K562 (cell line): ENCODE results near the gene MLXIPL. TPM values are rescaled to one million over a fixed set of nuclear protein-coding genes. Genes with fewer than 3 reads are reported as not detected.

Source experiments
- KDM5B ChIP-seq: fragments of 200-600 bp; sonication (generic); IDR thresholded peaks from 2 replicates; pipeline ENCODE4 v1.6.1; 2012; ENCODE audit warnings: low read depth, mild to moderate bottlenecking, moderate library complexity, low read length, control low read depth, inconsistent platforms; ENCODE audit not compliant: insufficient replicate concordance
- NFXL1 ChIP-seq: fragments of 450-650 bp; formaldehyde crosslinking; IDR thresholded peaks from 2 replicates; pipeline ENCODE4 v1.4.0; 2021; ENCODE audit warnings: mild to moderate bottlenecking
- PCBP1 ChIP-seq: fragments of 200-400 bp; formaldehyde crosslinking; IDR thresholded peaks from 2 replicates; pipeline ENCODE4 v1.6.1; 2018; ENCODE audit warnings: mild to moderate bottlenecking, low read depth, low read length; ENCODE audit not compliant: poor library complexity, severe bottlenecking
- PHB2 ChIP-seq: fragments of 450-650 bp; IDR thresholded peaks from 2 replicates; pipeline ENCODE4 v1.6.1; 2017; ENCODE audit warnings: low read depth
- POLR3G ChIP-seq: IDR thresholded peaks from 2 replicates; pipeline ENCODE4 v1.6.1; 2011; ENCODE audit not compliant: insufficient read length, insufficient replicate concordance; ENCODE audit errors: extremely low read depth
- RBM22 ChIP-seq: fragments of 200-400 bp; formaldehyde crosslinking; IDR thresholded peaks from 2 replicates; pipeline ENCODE4 v1.6.1; 2018; ENCODE audit warnings: low read length, low read depth; ENCODE audit not compliant: poor library complexity, severe bottlenecking
- ZNF165 ChIP-seq: fragments of 250-450 bp; sonication (Bioruptor Pico); IDR thresholded peaks from 2 replicates; pipeline ENCODE4 v1.4.0; 2020; ENCODE audit warnings: borderline replicate concordance
- polyA plus RNA-seq, 8 experiments: library from polyadenylated mRNA; depleted of rRNA in 4 of 8; stranded (reverse) in 5 of 8; unstranded in 3 of 8; fragments of >200 nt; fragmentation: Nextera tagmentation in 2 of 8; fragmentation: Illumina TruSeq in 1 of 8; extraction: Ambion mirVana in 2 of 8; extraction: Trizol in 1 of 8; gene quantifications; 2 replicates each; pipeline versions ENCODE4 v1.2.1 to v1.2.3, GENCODE V29; 2011 to 2014; ENCODE audit warnings: inconsistent platforms in 1 of 8, missing spikeins in 1 of 8
- total RNA-seq, 7 experiments: library from RNA; depleted of rRNA in 6 of 7; stranded (reverse); fragments of >200 nt in 6 of 7; fragmentation: Illumina TruSeq in 2 of 7; extraction: Trizol in 2 of 7; gene quantifications; 2 replicates each; pipeline versions ENCODE4 v1.2.1 to v1.2.3, GENCODE V29; 2011 to 2021; ENCODE audit warnings: low replicate concordance in 1 of 7
- TF ChIP-seq, protein P1 (sequence below): sonication (generic); formaldehyde crosslinking; IDR thresholded peaks from 2 replicates; pipeline ENCODE4 v1.8.1; 2023; ENCODE audit warnings: mild to moderate bottlenecking, missing genetic modification reagents, moderate library complexity
- TF ChIP-seq, protein P2 (sequence below): fragments of 250-450 bp; sonication (Bioruptor Pico); IDR thresholded peaks from 2 replicates; pipeline ENCODE4 v1.5.0; 2020; ENCODE audit warnings: mild to moderate bottlenecking, borderline replicate concordance
- TF ChIP-seq, protein P3 (sequence below): IDR thresholded peaks from 2 replicates; pipeline ENCODE4 v1.6.1; 2011; ENCODE audit not compliant: insufficient read length; ENCODE audit errors: extremely low read depth
- TF ChIP-seq, protein P4 (sequence below): fragments of 200-800 bp; sonication (Bioruptor generic); IDR thresholded peaks from 2 replicates; pipeline ENCODE4 v1.6.1; 2017; ENCODE audit warnings: missing genetic modification characterization, missing compliant biosample characterization
- TF ChIP-seq, protein P5 (sequence below), 2 experiments: fragments of 450-650 bp in 1 of 2; sonication (generic) in 1 of 2; formaldehyde crosslinking in 1 of 2; IDR thresholded peaks in 1 of 2; conservative IDR thresholded peaks in 1 of 2; 2 replicates each; pipeline versions ENCODE4 v1.6.1 to v1.8.1; 2016 to 2023; ENCODE audit warnings: mild to moderate bottlenecking in 2 of 2, moderate library complexity in 2 of 2, inconsistent platforms in 1 of 2, missing genetic modification reagents in 1 of 2
- TF ChIP-seq, protein P6 (sequence below): fragments of 250-450 bp; sonication (Bioruptor Pico); IDR thresholded peaks from 2 replicates; pipeline ENCODE4 v1.4.0; 2020; ENCODE audit warnings: mild to moderate bottlenecking
- TF ChIP-seq, protein P7 (sequence below): sonication (generic); formaldehyde crosslinking; IDR thresholded peaks from 2 replicates; pipeline ENCODE4 v1.8.0; 2022; ENCODE audit warnings: missing genetic modification reagents, mild to moderate bottlenecking, moderate library complexity, borderline replicate concordance

The MLXIPL gene
- total and polyA plus RNA-seq, 9 of the 15 experiments (the other 6 are each of a cell fraction or from before 2014, with no cell fraction given) = 0.11 to 18.4 (median 1.4) TPM

DNA sequence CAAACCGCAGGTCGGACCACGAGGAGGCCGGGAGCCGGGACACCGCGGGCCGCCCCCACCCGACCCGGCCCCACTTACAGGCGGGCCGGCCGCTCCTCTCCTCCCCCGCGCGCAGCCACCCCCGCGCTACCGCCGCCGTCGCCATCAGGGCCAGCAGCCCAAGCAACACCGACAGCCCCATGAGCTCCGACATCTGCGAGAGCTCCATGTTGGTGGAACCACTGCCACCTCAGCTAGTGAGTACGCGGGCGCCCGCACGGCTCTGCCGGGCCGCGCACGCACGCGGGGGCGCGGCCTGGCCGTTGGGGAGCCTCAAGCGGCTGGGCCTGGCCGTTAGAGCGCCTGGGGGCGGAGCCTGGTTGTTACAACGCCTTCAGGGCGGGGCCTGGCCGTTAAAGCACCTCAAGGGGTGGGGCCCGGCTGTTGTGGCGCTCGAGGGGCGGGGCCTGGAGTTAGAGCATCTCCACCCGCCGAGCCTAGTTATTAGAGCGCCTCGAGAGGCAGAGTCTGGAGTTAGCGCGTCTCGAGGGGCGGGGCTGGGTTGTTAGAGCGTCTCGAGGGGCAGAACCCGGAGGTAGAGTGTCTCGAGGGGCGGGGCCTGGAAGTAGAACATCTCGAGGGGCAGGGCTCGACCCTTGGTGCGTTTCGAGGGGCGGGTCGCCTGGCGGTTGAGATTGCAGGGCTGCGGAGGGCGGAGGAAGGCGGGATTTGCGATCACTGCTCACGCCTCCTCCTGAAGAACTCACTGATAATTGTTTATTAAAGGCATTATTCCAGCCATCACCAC lies 45.8 kb downstream of the MLXIPL start, which contains the start of gene TBL2 (continued):
- TF ChIP-seq, protein P1, sequence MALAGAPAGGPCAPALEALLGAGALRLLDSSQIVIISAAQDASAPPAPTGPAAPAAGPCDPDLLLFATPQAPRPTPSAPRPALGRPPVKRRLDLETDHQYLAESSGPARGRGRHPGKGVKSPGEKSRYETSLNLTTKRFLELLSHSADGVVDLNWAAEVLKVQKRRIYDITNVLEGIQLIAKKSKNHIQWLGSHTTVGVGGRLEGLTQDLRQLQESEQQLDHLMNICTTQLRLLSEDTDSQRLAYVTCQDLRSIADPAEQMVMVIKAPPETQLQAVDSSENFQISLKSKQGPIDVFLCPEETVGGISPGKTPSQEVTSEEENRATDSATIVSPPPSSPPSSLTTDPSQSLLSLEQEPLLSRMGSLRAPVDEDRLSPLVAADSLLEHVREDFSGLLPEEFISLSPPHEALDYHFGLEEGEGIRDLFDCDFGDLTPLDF (CRISPR knock-in tag) = peak; percentile 73; the same call in 1 of the 2 replicates
- TF ChIP-seq, protein P2, sequence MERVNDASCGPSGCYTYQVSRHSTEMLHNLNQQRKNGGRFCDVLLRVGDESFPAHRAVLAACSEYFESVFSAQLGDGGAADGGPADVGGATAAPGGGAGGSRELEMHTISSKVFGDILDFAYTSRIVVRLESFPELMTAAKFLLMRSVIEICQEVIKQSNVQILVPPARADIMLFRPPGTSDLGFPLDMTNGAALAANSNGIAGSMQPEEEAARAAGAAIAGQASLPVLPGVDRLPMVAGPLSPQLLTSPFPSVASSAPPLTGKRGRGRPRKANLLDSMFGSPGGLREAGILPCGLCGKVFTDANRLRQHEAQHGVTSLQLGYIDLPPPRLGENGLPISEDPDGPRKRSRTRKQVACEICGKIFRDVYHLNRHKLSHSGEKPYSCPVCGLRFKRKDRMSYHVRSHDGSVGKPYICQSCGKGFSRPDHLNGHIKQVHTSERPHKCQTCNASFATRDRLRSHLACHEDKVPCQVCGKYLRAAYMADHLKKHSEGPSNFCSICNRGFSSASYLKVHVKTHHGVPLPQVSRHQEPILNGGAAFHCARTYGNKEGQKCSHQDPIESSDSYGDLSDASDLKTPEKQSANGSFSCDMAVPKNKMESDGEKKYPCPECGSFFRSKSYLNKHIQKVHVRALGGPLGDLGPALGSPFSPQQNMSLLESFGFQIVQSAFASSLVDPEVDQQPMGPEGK (CRISPR knock-in tag) = no peak
- TF ChIP-seq PHB2 (no peak), RBM22 (peak; percentile 79), KDM5B (peak; percentile 97), POLR3G (no peak), ZNF165 (CRISPR knock-in tag) (0 out of 2 replicates have a peak, but pooled peaks have one; percentile 44), PCBP1 (peak; percentile 94), NFXL1 (CRISPR knock-in tag) (no peak)
- TF ChIP-seq, protein P3, sequence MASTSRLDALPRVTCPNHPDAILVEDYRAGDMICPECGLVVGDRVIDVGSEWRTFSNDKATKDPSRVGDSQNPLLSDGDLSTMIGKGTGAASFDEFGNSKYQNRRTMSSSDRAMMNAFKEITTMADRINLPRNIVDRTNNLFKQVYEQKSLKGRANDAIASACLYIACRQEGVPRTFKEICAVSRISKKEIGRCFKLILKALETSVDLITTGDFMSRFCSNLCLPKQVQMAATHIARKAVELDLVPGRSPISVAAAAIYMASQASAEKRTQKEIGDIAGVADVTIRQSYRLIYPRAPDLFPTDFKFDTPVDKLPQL = peak; percentile 29
- TF ChIP-seq, protein P4, sequence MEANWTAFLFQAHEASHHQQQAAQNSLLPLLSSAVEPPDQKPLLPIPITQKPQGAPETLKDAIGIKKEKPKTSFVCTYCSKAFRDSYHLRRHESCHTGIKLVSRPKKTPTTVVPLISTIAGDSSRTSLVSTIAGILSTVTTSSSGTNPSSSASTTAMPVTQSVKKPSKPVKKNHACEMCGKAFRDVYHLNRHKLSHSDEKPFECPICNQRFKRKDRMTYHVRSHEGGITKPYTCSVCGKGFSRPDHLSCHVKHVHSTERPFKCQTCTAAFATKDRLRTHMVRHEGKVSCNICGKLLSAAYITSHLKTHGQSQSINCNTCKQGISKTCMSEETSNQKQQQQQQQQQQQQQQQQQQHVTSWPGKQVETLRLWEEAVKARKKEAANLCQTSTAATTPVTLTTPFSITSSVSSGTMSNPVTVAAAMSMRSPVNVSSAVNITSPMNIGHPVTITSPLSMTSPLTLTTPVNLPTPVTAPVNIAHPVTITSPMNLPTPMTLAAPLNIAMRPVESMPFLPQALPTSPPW (CRISPR knock-in tag) = peak; percentile 80
- TF ChIP-seq, protein P5, sequence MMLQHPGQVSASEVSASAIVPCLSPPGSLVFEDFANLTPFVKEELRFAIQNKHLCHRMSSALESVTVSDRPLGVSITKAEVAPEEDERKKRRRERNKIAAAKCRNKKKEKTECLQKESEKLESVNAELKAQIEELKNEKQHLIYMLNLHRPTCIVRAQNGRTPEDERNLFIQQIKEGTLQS (IDR thresholded peaks at IDR 0.05) = no peak
- TF ChIP-seq, protein P5 (CRISPR knock-in tag; conservative IDR thresholded peaks at IDR 0.05) = 0 out of 2 replicates have a peak, but pooled peaks have one; percentile 16
- TF ChIP-seq, protein P6, sequence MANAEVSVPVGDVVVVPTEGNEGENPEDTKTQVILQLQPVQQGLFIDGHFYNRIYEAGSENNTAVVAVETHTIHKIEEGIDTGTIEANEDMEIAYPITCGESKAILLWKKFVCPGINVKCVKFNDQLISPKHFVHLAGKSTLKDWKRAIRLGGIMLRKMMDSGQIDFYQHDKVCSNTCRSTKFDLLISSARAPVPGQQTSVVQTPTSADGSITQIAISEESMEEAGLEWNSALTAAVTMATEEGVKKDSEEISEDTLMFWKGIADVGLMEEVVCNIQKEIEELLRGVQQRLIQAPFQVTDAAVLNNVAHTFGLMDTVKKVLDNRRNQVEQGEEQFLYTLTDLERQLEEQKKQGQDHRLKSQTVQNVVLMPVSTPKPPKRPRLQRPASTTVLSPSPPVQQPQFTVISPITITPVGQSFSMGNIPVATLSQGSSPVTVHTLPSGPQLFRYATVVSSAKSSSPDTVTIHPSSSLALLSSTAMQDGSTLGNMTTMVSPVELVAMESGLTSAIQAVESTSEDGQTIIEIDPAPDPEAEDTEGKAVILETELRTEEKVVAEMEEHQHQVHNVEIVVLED (CRISPR knock-in tag) = peak; percentile 95
- TF ChIP-seq, protein P7, sequence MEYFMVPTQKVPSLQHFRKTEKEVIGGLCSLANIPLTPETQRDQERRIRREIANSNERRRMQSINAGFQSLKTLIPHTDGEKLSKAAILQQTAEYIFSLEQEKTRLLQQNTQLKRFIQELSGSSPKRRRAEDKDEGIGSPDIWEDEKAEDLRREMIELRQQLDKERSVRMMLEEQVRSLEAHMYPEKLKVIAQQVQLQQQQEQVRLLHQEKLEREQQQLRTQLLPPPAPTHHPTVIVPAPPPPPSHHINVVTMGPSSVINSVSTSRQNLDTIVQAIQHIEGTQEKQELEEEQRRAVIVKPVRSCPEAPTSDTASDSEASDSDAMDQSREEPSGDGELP (CRISPR knock-in tag) = peak; percentile 48; the same call in 1 of the 2 replicates
